Panc1 (cell line): ENCODE measurements around the gene MYLK3. TPM values are rescaled to one million over a fixed set of nuclear protein-coding genes. Genes with fewer than 3 reads are reported as not detected.

Experiments used
- ATAC-seq: fragments of 200-7000 bp; cut with Tn5 transposase; 2 replicates; pipeline ENCODE4 v1.9.1; 2020; ENCODE audit warnings: mild to moderate bottlenecking, moderate library complexity
- BruUV-seq: library from RNA; stranded (reverse); fragments of 400-500 nt; replicated peaks from 2 replicates; lab custom pipeline; 2021; lab: Mats Ljungman, UMichigan
- CTCF ChIA-PET: fragments of 300-600 bp; sonication (Branson Sonifier 250); formaldehyde crosslinking; loops from one replicate; lab custom pipeline; 2022; ENCODE audit warnings: antibody characterized with exemption; lab: Charles Lee
- POLR2A ChIA-PET: fragments of 300-600 bp; sonication (Branson Sonifier 250); formaldehyde crosslinking; loops from one replicate; lab custom pipeline; 2022; ENCODE audit warnings: antibody characterized with exemption; lab: Charles Lee
- DNase-seq: peaks from one replicate; pipeline ENCODE4 v3.0.0-alpha.2; 2010; ENCODE audit warnings: low read depth, low spot score
- H3K27ac ChIP-seq: 2 replicates; pipeline ENCODE4 v1.5.1; 2011; ENCODE audit warnings: mild to moderate bottlenecking, low read length, inconsistent platforms
- H3K27me3 ChIP-seq: fragments of 200-500 bp; sonication (Bioruptor generic); 2 replicates; pipeline ENCODE4 v1.6.0; 2014; ENCODE audit warnings: low read length, inconsistent platforms; ENCODE audit not compliant: control insufficient read depth, insufficient read depth
- H3K36me3 ChIP-seq: fragments of 200-500 bp; sonication (Bioruptor generic); 2 replicates; pipeline ENCODE4 v1.5.1; 2014; ENCODE audit warnings: inconsistent platforms, mild to moderate bottlenecking, low read length, moderate library complexity; ENCODE audit not compliant: control insufficient read depth, insufficient read depth
- H3K4me1 ChIP-seq: 2 replicates; pipeline ENCODE4 v1.5.1; 2011; ENCODE audit warnings: inconsistent platforms, mild to moderate bottlenecking, low read length, moderate library complexity; ENCODE audit not compliant: control insufficient read depth, insufficient read depth
- H3K4me3 ChIP-seq, 2 experiments: 2 replicates each; pipeline ENCODE4 v1.5.1; 2011 to 2012; ENCODE audit warnings: low read depth in 2 of 2, low read length in 2 of 2, mild to moderate bottlenecking in 2 of 2, inconsistent platforms in 1 of 2, moderate library complexity in 1 of 2
- H3K9me3 ChIP-seq: fragments of 200-500 bp; sonication (Bioruptor generic); 2 replicates; pipeline ENCODE4 v1.5.1; 2014; ENCODE audit warnings: low read depth, mild to moderate bottlenecking, inconsistent platforms, low read length, moderate library complexity; ENCODE audit not compliant: control insufficient read depth, insufficient read depth
- CTCF ChIP-seq: fragments of 450-650 bp; IDR thresholded peaks from 2 replicates; pipeline ENCODE4 v1.5.1; 2017; ENCODE audit warnings: mild to moderate bottlenecking
- POLR2AphosphoS5 ChIP-seq: IDR thresholded peaks from 2 replicates; pipeline ENCODE4 v1.6.1; 2012; ENCODE audit warnings: mild to moderate bottlenecking, low read depth, low read length, moderate library complexity
- SIN3A ChIP-seq: IDR thresholded peaks from 2 replicates; pipeline ENCODE4 v1.6.1; 2012; ENCODE audit warnings: low read depth, mild to moderate bottlenecking, low read length, moderate library complexity, borderline replicate concordance; ENCODE audit not compliant: insufficient read depth
- TCF7L2 ChIP-seq: IDR thresholded peaks from 2 replicates; pipeline ENCODE4 v1.6.1; 2011; ENCODE audit warnings: mild to moderate bottlenecking, low read depth, low read length, inconsistent platforms
- in situ Hi-C: cut with HindIII; loops from 2 replicates; pipeline ENCODE4 v1.10.0; 2016; ENCODE audit warnings: low sequenced_read_pairs, low pct_unique_long_range_greater_than_20kb
- intact Hi-C: fragments of 100-400 bp; cut with micrococcal nuclease; formaldehyde crosslinking; loops from one replicate; pipeline ENCODE4 v1.10.0; 2022; ENCODE audit not compliant: unreplicated experiment
- total RNA-seq: library from RNA; stranded (reverse); gene quantifications from one replicate; pipeline ENCODE4 v1.2.1, GENCODE V29; 2021; ENCODE audit not compliant: unreplicated experiment
- TF ChIP-seq, protein P1 (sequence below), 2 experiments: IDR thresholded peaks; 2 replicates each; pipeline ENCODE4 v1.6.1; 2011 to 2012; ENCODE audit warnings: low read depth in 2 of 2, control low read depth in 1 of 2, low read length in 1 of 2, mild to moderate bottlenecking in 1 of 2, moderate library complexity in 1 of 2; ENCODE audit not compliant: insufficient read depth in 1 of 2

Gene MYLK3
- total RNA-seq, 1 experiment from 2014 or later: 0.31 TPM

DNA sequence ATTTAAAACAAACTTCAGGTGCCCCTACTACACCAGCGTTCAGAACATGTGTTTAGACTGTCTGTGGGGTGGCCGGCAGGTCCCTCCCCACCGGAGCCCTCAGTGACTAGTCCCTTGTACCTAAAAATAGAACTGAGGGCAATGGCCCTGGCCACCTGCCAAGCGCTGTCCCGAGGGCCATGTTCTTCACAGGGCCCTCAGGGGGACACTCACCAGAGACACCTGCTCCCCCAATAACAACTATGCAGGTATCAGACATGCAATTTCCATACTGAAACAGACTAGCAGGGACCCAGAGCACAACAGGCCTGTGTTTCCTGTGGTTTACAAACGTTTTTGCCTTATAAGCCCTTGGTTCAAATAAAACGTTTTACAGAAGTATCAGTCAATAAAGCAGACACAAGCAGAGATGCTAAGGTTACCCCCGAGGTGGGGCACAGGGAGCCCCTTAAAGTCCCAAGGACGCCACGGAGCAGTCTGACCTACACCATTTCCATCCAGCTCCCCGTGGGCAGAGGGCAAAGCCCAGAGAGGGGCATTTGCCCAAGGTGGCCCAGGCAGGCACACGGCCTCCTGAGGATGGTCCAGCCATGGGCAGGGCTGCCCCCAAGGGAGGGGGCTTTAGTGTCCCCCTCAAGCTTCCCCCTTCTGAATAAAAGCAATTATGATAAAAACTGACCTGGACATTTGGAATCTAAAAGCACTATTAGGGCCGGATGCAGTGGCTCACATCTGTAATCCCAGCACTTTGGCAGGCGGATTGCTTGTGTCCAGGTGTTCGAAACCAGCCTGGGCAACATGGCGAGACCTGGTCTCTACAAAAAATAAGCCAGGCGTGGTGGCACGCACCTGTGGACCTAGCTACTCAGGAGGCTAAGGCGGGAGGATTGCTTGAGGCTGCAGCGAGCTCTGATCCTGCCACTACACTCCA, 896 bp upstream of the MYLK3 start:
- no peak overlapping the region for H3K27ac ChIP-seq
- in situ Hi-C loops: no loop called here
- CTCF ChIA-PET: no interaction called here
- intact Hi-C loops: no loop called here
- TF ChIP-seq POLR2AphosphoS5 (no peak), CTCF (no peak), SIN3A (no peak), TCF7L2 (no peak)
- TF ChIP-seq, protein P1, sequence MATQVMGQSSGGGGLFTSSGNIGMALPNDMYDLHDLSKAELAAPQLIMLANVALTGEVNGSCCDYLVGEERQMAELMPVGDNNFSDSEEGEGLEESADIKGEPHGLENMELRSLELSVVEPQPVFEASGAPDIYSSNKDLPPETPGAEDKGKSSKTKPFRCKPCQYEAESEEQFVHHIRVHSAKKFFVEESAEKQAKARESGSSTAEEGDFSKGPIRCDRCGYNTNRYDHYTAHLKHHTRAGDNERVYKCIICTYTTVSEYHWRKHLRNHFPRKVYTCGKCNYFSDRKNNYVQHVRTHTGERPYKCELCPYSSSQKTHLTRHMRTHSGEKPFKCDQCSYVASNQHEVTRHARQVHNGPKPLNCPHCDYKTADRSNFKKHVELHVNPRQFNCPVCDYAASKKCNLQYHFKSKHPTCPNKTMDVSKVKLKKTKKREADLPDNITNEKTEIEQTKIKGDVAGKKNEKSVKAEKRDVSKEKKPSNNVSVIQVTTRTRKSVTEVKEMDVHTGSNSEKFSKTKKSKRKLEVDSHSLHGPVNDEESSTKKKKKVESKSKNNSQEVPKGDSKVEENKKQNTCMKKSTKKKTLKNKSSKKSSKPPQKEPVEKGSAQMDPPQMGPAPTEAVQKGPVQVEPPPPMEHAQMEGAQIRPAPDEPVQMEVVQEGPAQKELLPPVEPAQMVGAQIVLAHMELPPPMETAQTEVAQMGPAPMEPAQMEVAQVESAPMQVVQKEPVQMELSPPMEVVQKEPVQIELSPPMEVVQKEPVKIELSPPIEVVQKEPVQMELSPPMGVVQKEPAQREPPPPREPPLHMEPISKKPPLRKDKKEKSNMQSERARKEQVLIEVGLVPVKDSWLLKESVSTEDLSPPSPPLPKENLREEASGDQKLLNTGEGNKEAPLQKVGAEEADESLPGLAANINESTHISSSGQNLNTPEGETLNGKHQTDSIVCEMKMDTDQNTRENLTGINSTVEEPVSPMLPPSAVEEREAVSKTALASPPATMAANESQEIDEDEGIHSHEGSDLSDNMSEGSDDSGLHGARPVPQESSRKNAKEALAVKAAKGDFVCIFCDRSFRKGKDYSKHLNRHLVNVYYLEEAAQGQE (IDR thresholded peaks at IDR 0.05; ENCODE audit: insufficient read depth in 1 of 2, low read depth in 2 of 2, low read length in 1 of 2): no peak
- ATAC-seq: no peak
- H3K36me3 ChIP-seq: no peaks in the 10 kb centered on the region
- DNase-seq: no peak
- no peaks in the 10 kb centered on the region for H3K27me3 ChIP-seq
- no peaks in the 10 kb centered on the region for H3K9me3 ChIP-seq
- no peaks in the 10 kb centered on the region; the same call in 1 of the 2 replicates for H3K4me1 ChIP-seq
- H3K4me3 ChIP-seq: no peak overlapping the region
- POLR2A ChIA-PET: no interaction called here
- BruUV-seq: no TSS peak

DNA sequence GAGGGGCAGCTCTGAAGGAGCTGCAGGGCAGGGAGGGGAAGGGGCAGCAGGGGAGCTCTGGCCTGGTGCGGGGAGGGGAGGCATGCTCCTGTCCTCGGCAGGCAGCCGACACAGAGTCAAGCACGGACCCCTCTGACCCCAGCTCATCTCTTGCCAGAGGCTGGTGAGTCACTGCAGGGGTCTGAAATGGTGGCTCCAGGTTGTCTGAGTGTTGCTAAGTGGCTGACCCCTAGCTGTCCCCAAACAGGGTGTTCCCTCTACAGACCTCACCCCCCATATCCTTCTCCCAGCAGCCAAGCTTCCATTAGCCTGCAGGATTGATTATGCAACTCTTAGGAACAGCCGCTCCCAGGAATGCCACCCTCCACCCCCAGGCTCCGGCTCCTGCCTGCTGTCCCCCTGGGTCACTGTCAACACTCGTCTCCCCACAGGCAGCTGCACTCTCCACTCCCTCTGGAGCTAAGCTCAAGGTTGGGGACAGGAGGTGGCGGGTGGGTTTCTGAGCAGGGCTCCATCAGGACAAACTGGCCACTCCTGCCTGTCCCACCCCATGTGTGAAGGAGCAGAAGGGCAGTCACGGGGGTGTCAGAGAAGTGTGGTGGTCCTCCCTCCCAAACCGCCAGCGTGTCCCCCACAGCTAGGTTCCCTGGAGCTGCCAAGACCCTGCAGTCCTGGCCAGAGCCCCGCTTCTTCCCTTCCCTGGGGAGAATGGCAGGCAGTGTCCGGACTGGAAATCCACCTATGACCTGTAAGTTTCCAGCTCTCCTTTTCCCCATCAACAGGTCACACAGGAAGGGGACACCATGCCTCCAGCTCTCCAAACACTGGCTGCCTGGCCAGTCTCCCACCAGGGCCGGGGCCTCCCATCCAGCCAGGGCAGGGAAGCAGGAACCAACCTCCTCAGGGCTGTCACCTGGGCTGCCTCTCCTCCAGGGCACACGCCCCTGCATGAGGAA, 1.0 kb downstream of the MYLK3 start:
- CTCF ChIA-PET: no interaction called here
- intact Hi-C loops: no loop called here

More for the DNA sequence above, 1.0 kb downstream of the MYLK3 start:
- DNase-seq (no peak), ATAC-seq (no peak)
- Histone ChIP-seq H3K9me3 (no peaks in the 10 kb centered on the region), H3K4me1 (no peaks in the 10 kb centered on the region; the same call in 1 of the 2 replicates), H3K27me3 (no peaks in the 10 kb centered on the region), H3K36me3 (no peaks in the 10 kb centered on the region), H3K4me3 (no peak overlapping the region), H3K27ac (no peak overlapping the region)
- POLR2A ChIA-PET: no interaction called here
- in situ Hi-C loops: no loop called here
- TF ChIP-seq POLR2AphosphoS5 (no peak), TCF7L2 (no peak), SIN3A (no peak), CTCF (no peak)
- TF ChIP-seq, protein P1 (IDR thresholded peaks at IDR 0.05; ENCODE audit: insufficient read depth in 1 of 2, low read depth in 2 of 2, low read length in 1 of 2): no peak
- BruUV-seq: no TSS peak
